ENCODE results near the gene NAIF1. TPM values are rescaled to one million over a fixed set of nuclear protein-coding genes. Genes with fewer than 3 reads are reported as not detected.

NAIF1 gene
- total RNA-seq, 1 experiment from 2014 or later = 14.6 TPM

DNA sequence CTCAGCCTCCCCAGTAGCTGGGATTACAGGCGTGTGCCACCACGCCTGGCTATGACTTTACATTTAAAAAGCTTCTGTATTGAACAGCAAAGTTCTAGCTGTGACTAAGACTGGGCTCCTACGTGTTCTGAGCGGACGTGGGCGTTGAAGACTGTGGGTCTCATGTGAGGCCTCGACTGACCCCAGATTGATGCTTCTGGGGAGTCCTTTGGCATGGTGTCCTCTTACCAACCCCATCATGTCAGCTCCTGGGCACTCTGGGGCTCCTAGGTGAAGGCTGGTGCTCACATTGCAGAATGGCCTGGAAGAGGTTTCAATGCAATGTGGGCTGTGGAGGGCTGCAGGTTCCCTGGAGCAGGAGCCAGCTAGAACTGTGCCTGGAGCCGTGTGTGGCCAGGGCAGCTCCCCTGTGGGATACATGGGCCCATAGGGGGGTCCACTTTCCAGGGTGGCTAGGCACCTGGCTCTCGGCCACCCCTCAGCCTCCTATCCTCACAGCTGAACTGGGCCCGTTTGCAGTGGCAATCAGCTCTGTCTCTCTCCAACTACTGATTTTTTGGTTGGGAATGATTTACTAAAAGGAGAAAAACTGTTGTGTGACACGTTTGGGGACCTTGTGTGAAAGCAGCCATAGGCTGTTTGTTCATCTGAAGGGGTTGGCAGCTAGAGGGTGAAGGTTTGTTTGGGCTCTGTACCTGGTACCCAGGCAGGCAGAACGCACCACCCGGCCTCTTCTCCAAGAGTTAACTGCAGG is 30.6 kb upstream of the NAIF1 start:
- CTCF ChIA-PET = interaction anchor here (0.6 kb wide), 1 partner anchor 342 kb away, joined by 14 read pairs; no protein-coding TSS in a partner anchor
- Histone ChIP-seq H3K9me3 (ENCODE audit: control insufficient read depth, insufficient read depth, low read depth, low read length) (no peaks in the 10 kb centered on the region), H3K27ac (ENCODE audit: low read length) (no peak overlapping the region), H3K36me3 (ENCODE audit: control insufficient read depth, insufficient read depth, low read length) (no peaks in the 10 kb centered on the region), H3K4me1 (ENCODE audit: control insufficient read depth, insufficient read depth, low read length) (peaks cover 20% of the 10 kb centered on the region), H3K27me3 (ENCODE audit: control insufficient read depth, insufficient read depth, low read length) (no peaks in the 10 kb centered on the region), H3K4me3 (ENCODE audit: low read depth in 2 of 2, low read length in 2 of 2) (no peak overlapping the region)
- ATAC-seq = no peak
- in situ Hi-C loops (cut with HindIII; ENCODE audit: low pct_unique_long_range_greater_than_20kb, low sequenced_read_pairs) = loop anchor here (25.0 kb wide), 1 partner anchor 160 kb away; the partner anchor contains the start of genes DPM2 and PIP5KL1
- DNase-seq (ENCODE audit: low read depth, low spot score) = no peak
- POLR2A ChIA-PET = interaction anchor here (0.6 kb wide), 1 partner anchor 10 kb away, joined by 3 read pairs; no protein-coding TSS in a partner anchor
- no TSS peak for BruUV-seq (replicated peaks)
- intact Hi-C loops (cut with micrococcal nuclease; ENCODE audit: unreplicated experiment) = no loop called here
- TF ChIP-seq SIN3A (IDR thresholded peaks at IDR 0.05; ENCODE audit: borderline replicate concordance, insufficient read depth, low read depth, low read length) = no peak
- TF ChIP-seq CTCF (IDR thresholded peaks at IDR 0.05) = no peak
- TF ChIP-seq POLR2AphosphoS5 (IDR thresholded peaks at IDR 0.05; ENCODE audit: low read depth, low read length) = no peak
- TF ChIP-seq TCF7L2 (IDR thresholded peaks at IDR 0.05; ENCODE audit: low read depth, low read length) = no peak
- TF ChIP-seq, protein P1, sequence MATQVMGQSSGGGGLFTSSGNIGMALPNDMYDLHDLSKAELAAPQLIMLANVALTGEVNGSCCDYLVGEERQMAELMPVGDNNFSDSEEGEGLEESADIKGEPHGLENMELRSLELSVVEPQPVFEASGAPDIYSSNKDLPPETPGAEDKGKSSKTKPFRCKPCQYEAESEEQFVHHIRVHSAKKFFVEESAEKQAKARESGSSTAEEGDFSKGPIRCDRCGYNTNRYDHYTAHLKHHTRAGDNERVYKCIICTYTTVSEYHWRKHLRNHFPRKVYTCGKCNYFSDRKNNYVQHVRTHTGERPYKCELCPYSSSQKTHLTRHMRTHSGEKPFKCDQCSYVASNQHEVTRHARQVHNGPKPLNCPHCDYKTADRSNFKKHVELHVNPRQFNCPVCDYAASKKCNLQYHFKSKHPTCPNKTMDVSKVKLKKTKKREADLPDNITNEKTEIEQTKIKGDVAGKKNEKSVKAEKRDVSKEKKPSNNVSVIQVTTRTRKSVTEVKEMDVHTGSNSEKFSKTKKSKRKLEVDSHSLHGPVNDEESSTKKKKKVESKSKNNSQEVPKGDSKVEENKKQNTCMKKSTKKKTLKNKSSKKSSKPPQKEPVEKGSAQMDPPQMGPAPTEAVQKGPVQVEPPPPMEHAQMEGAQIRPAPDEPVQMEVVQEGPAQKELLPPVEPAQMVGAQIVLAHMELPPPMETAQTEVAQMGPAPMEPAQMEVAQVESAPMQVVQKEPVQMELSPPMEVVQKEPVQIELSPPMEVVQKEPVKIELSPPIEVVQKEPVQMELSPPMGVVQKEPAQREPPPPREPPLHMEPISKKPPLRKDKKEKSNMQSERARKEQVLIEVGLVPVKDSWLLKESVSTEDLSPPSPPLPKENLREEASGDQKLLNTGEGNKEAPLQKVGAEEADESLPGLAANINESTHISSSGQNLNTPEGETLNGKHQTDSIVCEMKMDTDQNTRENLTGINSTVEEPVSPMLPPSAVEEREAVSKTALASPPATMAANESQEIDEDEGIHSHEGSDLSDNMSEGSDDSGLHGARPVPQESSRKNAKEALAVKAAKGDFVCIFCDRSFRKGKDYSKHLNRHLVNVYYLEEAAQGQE (IDR thresholded peaks at IDR 0.05; ENCODE audit: insufficient read depth in 1 of 2, low read depth in 2 of 2, low read length in 1 of 2) = no peak

GRCh38 chr9:128096616-128097536 is 29.8 kb upstream of the NAIF1 start:
- Histone ChIP-seq H3K4me3 (ENCODE audit: low read depth in 2 of 2, low read length in 2 of 2) (no peak overlapping the region), H3K9me3 (ENCODE audit: control insufficient read depth, insufficient read depth, low read depth, low read length) (no peaks in the 10 kb centered on the region), H3K36me3 (ENCODE audit: control insufficient read depth, insufficient read depth, low read length) (no peaks in the 10 kb centered on the region), H3K4me1 (ENCODE audit: control insufficient read depth, insufficient read depth, low read length) (peaks cover 20% of the 10 kb centered on the region), H3K27ac (ENCODE audit: low read length) (no peak overlapping the region), H3K27me3 (ENCODE audit: control insufficient read depth, insufficient read depth, low read length) (no peaks in the 10 kb centered on the region)
- intact Hi-C loops (cut with micrococcal nuclease; ENCODE audit: unreplicated experiment) = no loop called here
- in situ Hi-C loops (cut with HindIII; ENCODE audit: low pct_unique_long_range_greater_than_20kb, low sequenced_read_pairs) = loop anchor here (25.0 kb wide), 1 partner anchor 160 kb away; the partner anchor contains the start of genes DPM2 and PIP5KL1
- BruUV-seq (replicated peaks) = no TSS peak
- ATAC-seq (no peak), DNase-seq (ENCODE audit: low read depth, low spot score) (no peak)
- ChIA-PET CTCF (no interaction called here), POLR2A (no interaction called here)
- TF ChIP-seq POLR2AphosphoS5 (IDR thresholded peaks at IDR 0.05; ENCODE audit: low read depth, low read length) = no peak
- TF ChIP-seq SIN3A (IDR thresholded peaks at IDR 0.05; ENCODE audit: borderline replicate concordance, insufficient read depth, low read depth, low read length) = no peak
- no peak for TF ChIP-seq CTCF (IDR thresholded peaks at IDR 0.05)
- TF ChIP-seq TCF7L2 (IDR thresholded peaks at IDR 0.05; ENCODE audit: low read depth, low read length) = no peak
- TF ChIP-seq, protein P1 (IDR thresholded peaks at IDR 0.05; ENCODE audit: insufficient read depth in 1 of 2, low read depth in 2 of 2, low read length in 1 of 2) = no peak
